Fibroblast of lung (primary cell): ENCODE measurements around the gene ADARB1. TPM values are rescaled to one million over a fixed set of nuclear protein-coding genes. Genes with fewer than 3 reads are reported as not detected.

Source experiments
- DNase-seq, 2 donors: peaks; one replicate each; pipeline versions ENCODE4 v3.0.0 to v3.0.0-alpha.2; 2010; ENCODE audit warnings: low read depth in 2 of 2
- H2AFZ ChIP-seq: 2 replicates; pipeline ENCODE4 v1.5.1; 2012; ENCODE audit warnings: low read length, control low read depth, inconsistent platforms
- H3K27ac ChIP-seq: 2 replicates; pipeline ENCODE4 v1.5.1; 2011; ENCODE audit warnings: low read length, control low read depth; ENCODE audit not compliant: insufficient read depth
- H3K27me3 ChIP-seq: 2 replicates; pipeline ENCODE4 v1.5.1; 2011; ENCODE audit warnings: mild to moderate bottlenecking, low read length; ENCODE audit not compliant: control insufficient read depth, insufficient read depth
- H3K36me3 ChIP-seq: 2 replicates; pipeline ENCODE4 v1.5.1; 2011; ENCODE audit warnings: low read length; ENCODE audit not compliant: control insufficient read depth, insufficient read depth
- H3K4me1 ChIP-seq: 2 replicates; pipeline ENCODE4 v1.5.1; 2011; ENCODE audit warnings: low read length; ENCODE audit not compliant: control insufficient read depth, insufficient read depth; ENCODE audit errors: extremely low read depth
- H3K4me2 ChIP-seq: 2 replicates; pipeline ENCODE4 v1.5.1; 2011; ENCODE audit warnings: low read length, control low read depth; ENCODE audit not compliant: insufficient read depth; ENCODE audit errors: extremely low read depth
- H3K4me3 ChIP-seq, 4 experiments: fragments of 200-600 bp in 1 of 4; sonication (generic) in 1 of 4; replicated peaks in 1 of 4; 2 replicates each; pipeline ENCODE4 v1.5.1; 2011 to 2016; ENCODE audit warnings: low read length in 4 of 4, low read depth in 3 of 4, mild to moderate bottlenecking in 3 of 4, control low read depth in 2 of 4, inconsistent platforms in 1 of 4, mixed read lengths in 1 of 4; ENCODE audit not compliant: insufficient read depth in 1 of 4; ENCODE audit errors: control extremely low read depth in 1 of 4
- H3K79me2 ChIP-seq: 2 replicates; pipeline ENCODE4 v1.5.1; 2012; ENCODE audit warnings: mild to moderate bottlenecking, low read length, inconsistent platforms; ENCODE audit not compliant: control insufficient read depth, insufficient read depth
- H3K9ac ChIP-seq: 2 replicates; pipeline ENCODE4 v1.5.1; 2011; ENCODE audit warnings: mild to moderate bottlenecking, low read length, control low read depth; ENCODE audit not compliant: insufficient read depth
- H3K9me3 ChIP-seq: 2 replicates; pipeline ENCODE4 v1.5.1; 2012; ENCODE audit warnings: low read depth, low read length; ENCODE audit not compliant: control insufficient read depth, insufficient read depth
- H4K20me1 ChIP-seq: 2 replicates; pipeline ENCODE4 v1.5.1; 2011; ENCODE audit warnings: low read length; ENCODE audit not compliant: control insufficient read depth, insufficient read depth; ENCODE audit errors: extremely low read depth
- CTCF ChIP-seq, 2 donors: IDR thresholded peaks in 1 of 2; conservative IDR thresholded peaks in 1 of 2; 1 replicate in 1 of 2; 2 replicates in 1 of 2; pipeline ENCODE4 v1.5.1; 2011 to 2012; ENCODE audit warnings: low read length in 2 of 2, control low read depth in 1 of 2, inconsistent platforms in 1 of 2, low read depth in 1 of 2, mild to moderate bottlenecking in 1 of 2
- EZH2 ChIP-seq: IDR thresholded peaks from 2 replicates; pipeline ENCODE4 v1.5.1; 2012; ENCODE audit warnings: low read length, control low read depth, mild to moderate bottlenecking; ENCODE audit errors: missing control alignments
- polyA plus RNA-seq, 2 donors: library from polyadenylated mRNA; depleted of rRNA in 1 of 2; stranded (reverse) in 1 of 2; unstranded in 1 of 2; fragments of >200 nt; gene quantifications; 2 replicates each; pipeline ENCODE4 v1.2.1, GENCODE V29; 2011 to 2012; ENCODE audit warnings: missing spikeins in 1 of 2
- total RNA-seq: library from RNA; depleted of rRNA; stranded (reverse); fragments of >200 nt; gene quantifications from 2 replicates; pipeline ENCODE4 v1.2.1, GENCODE V29; 2014

ADARB1 gene
- total and polyA plus RNA-seq, 2 donors (not counting 1 experiment from before 2014, with no cell fraction given): 20.2 to 25.3 TPM

GRCh38 chr21:45187646-45188045 lies 113.3 kb downstream of the ADARB1 start:
- no peak for TF ChIP-seq CTCF (conservative IDR thresholded peaks at IDR 0.05 in 1 of 2, IDR thresholded peaks at IDR 0.05 in 1 of 2; ENCODE audit: low read depth in 1 of 2, low read length in 2 of 2)
- TF ChIP-seq EZH2: no peak
- H3K4me1 ChIP-seq: no peaks in the 10 kb centered on the region
- no peak overlapping the region for H3K4me2 ChIP-seq
- H2AFZ ChIP-seq: no peak overlapping the region
- H3K4me3 ChIP-seq: no peak overlapping the region
- no peak overlapping the region for H3K27ac ChIP-seq
- peak in 1 of 2 donors; percentile 22 for DNase-seq
- no peaks in the 10 kb centered on the region for H3K79me2 ChIP-seq
- H3K9ac ChIP-seq: no peak overlapping the region
- H3K27me3 ChIP-seq: no peaks in the 10 kb centered on the region
- H3K9me3 ChIP-seq: no peaks in the 10 kb centered on the region
- H3K36me3 ChIP-seq: peaks cover 4% of the 10 kb centered on the region
- no peaks in the 10 kb centered on the region for H4K20me1 ChIP-seq

- Histone ChIP-seq H3K36me3 (peaks cover 2% of the 10 kb centered on the region), H3K27ac (no peak overlapping the region)
Measured at GRCh38 chr21:45190013-45190412, 115.6 kb downstream of the ADARB1 start.

DNA sequence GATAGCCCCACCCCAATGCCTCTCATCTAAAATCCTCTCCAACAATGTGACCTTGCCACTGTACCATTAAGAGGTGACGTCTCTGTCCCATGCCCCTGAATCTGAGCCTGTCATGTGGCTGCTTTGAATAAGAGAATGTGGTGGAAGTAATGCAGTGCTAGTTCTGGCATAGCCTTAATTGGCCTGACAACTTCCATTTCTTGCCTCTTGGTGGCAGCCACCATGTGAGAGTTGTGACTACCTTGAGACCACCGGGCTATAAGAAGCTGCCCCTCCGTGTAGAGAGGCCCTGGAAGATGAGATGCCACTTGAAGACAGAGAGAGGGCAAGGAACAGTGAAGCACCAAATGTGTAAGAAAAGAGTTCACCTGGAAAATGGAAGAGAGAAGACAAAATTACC lies 118.0 kb downstream of the ADARB1 start:
- H3K27ac ChIP-seq: no peak overlapping the region
- no peaks in the 10 kb centered on the region for H3K27me3 ChIP-seq
- no peaks in the 10 kb centered on the region for H3K9me3 ChIP-seq
- H3K4me1 ChIP-seq: no peaks in the 10 kb centered on the region
- TF ChIP-seq CTCF (conservative IDR thresholded peaks at IDR 0.05 in 1 of 2, IDR thresholded peaks at IDR 0.05 in 1 of 2; ENCODE audit: low read depth in 1 of 2, low read length in 2 of 2) (no peak), EZH2 (no peak)
- H3K4me2 ChIP-seq: no peak overlapping the region
- H3K9ac ChIP-seq: no peak overlapping the region
- no peak overlapping the region for H3K4me3 ChIP-seq
- no peaks in the 10 kb centered on the region for H3K36me3 ChIP-seq
- DNase-seq: no peak
- no peak overlapping the region for H2AFZ ChIP-seq
- H4K20me1 ChIP-seq: no peaks in the 10 kb centered on the region
- H3K79me2 ChIP-seq: no peaks in the 10 kb centered on the region

More at GRCh38 chr21:45190013-45190412, 115.6 kb downstream of the ADARB1 start:
- Histone ChIP-seq H3K27me3 (no peaks in the 10 kb centered on the region), H4K20me1 (no peaks in the 10 kb centered on the region), H2AFZ (no peak overlapping the region), H3K9ac (no peak overlapping the region), H3K79me2 (no peaks in the 10 kb centered on the region), H3K9me3 (no peaks in the 10 kb centered on the region), H3K4me1 (no peaks in the 10 kb centered on the region), H3K4me3 (no peak overlapping the region), H3K4me2 (no peak overlapping the region)
- DNase-seq: no peak
- no peak for TF ChIP-seq EZH2
- TF ChIP-seq CTCF (conservative IDR thresholded peaks at IDR 0.05 in 1 of 2, IDR thresholded peaks at IDR 0.05 in 1 of 2; ENCODE audit: low read depth in 1 of 2, low read length in 2 of 2): no peak
